ENCODE data around the gene ASAP3. TPM values are rescaled to one million over a fixed set of nuclear protein-coding genes. Genes with fewer than 3 reads are reported as not detected.
A peak's percentile ranks its signal among the peaks of the same experiment; 100 is the strongest.

ASAP3 gene
- total RNA-seq, 4 donors from 2014 or later = 69.3 to 75.7 (median 73.6) TPM

DNA sequence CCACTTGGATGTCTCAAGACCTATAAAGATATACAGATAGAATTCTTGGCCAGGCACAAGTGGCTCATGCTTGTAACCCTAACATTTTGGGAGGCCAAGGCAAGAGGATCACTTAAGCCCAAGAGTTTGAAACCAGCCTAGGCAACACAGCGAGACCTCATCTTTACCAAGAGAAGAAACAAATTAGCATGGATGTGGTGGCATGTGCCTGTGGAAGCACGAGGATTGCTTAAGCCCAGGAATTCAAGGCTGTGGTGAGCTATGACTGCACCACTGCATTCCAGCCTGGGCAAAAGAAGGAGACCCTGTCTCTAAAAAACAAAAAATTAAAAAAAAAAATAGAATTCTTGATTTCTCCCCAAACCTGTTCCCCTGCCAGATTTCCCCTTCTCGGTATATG lies 8.3 kb downstream of the ASAP3 start:
- intact Hi-C loops (cut with DNase I) = no loop called here
- no peak for TF ChIP-seq CTCF (IDR thresholded peaks at IDR 0.05)
- no peak for TF ChIP-seq POLR2A (IDR thresholded peaks at IDR 0.05)
- Histone ChIP-seq H3K36me3 (no peaks in the 10 kb centered on the region), H3K4me3 (replicated peaks in 1 of 3) (no peak overlapping the region), H3K27me3 (no peaks in the 10 kb centered on the region), H3K9me3 (no peaks in the 10 kb centered on the region), H3K4me1 (peaks cover 23 to 57% of the 10 kb centered on the region in 2 donors), H3K27ac (peak overlapping the region in 1 of 3 donors; percentile 2)
- WGBS, 2 donors = 78 to 87% methylated on average over 3 of the region's 3 CpGs
- DNase-seq = no peak

DNA sequence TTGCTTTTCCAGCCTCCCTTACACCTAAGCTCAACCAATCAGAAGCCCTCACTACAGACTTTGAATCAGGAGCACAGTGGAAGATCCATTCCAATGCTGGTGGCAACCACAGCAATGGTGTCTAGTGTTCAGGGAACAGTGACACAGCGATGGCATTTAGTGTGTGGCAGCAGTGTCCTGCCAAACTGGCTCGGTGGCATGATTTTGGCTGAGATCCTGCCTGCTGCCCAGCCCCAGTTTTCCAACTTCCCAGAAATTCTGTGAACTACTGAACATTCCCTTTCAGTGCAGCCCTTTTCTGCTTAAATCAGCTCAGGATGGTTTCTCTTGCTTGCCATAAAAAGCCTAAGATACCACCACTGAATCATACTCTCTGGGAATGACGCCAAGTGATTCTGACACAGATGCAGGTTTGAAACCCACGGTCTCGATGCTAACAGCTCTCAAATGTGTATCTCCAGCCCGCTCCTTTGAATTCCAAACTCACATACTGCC lies 8.8 kb downstream of the ASAP3 start:
- H3K4me1 ChIP-seq = peaks cover 27 to 58% of the 10 kb centered on the region in 2 donors
- WGBS, 2 donors = 50 to 63% methylated on average over 6 of the region's 6 CpGs
- TF ChIP-seq CTCF (IDR thresholded peaks at IDR 0.05) (no peak), POLR2A (IDR thresholded peaks at IDR 0.05) (no peak)
- H3K27ac ChIP-seq = peak overlapping the region in 2 of 3 donors; percentile 2 to 59
- intact Hi-C loops (cut with DNase I) = no loop called here
- no peaks in the 10 kb centered on the region for H3K36me3 ChIP-seq
- H3K4me3 ChIP-seq (replicated peaks in 1 of 3) = no peak overlapping the region
- no peaks in the 10 kb centered on the region for H3K9me3 ChIP-seq
- DNase-seq = peak; percentile 31 to 42
- H3K27me3 ChIP-seq = no peaks in the 10 kb centered on the region

DNA sequence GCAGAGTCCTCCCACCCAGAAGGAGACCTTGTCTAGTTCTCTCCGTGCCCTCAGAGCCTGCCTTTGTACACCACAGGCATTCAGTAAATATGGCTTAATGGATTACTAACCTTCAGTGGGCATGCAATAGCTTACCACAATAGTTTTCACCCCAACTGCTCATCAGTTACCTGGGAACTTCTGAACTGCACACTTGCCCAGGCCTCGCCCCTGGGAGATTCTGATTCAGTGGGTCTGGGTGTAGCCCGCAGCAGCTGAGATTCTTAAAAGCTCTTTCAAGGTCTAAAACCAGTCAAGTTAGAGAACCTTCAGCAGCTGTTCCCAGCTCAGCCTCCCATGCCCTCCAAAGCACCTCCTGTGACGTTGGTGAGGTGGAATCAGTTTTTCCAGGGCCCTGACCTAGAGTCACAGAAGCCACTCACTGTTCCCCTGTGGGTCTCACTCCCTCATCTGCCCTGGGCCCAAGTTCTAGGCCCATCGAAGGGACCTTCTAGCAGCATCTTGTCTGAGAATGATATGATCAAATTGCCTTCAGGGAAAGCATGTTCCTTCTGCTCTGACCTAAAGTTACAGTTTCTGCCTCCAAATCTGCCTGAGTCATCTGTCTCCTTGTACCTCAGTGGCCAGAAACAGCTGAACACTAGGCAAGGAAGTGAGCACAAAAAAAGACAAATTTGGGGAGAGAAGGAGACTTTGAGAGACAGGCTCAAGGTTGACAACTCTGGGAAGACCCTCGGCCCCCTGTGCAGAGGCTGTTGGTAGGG lies 10.8 kb downstream of the ASAP3 start:
- H3K27ac ChIP-seq = peak overlapping the region; percentile 35 to 56 (median 53)
- no peaks in the 10 kb centered on the region for H3K9me3 ChIP-seq
- DNase-seq = peak; percentile 51 to 52
- H3K27me3 ChIP-seq = no peaks in the 10 kb centered on the region
- 68 to 72% methylated on average over 6 of the region's 6 CpGs for WGBS, 2 donors
- no peak overlapping the region for H3K4me3 ChIP-seq (replicated peaks in 1 of 3)
- peaks cover 16 to 55% of the 10 kb centered on the region in 2 donors for H3K4me1 ChIP-seq
- no peak for TF ChIP-seq CTCF (IDR thresholded peaks at IDR 0.05)
- TF ChIP-seq POLR2A (IDR thresholded peaks at IDR 0.05) = no peak
- intact Hi-C loops (cut with DNase I) = no loop called here
- no peaks in the 10 kb centered on the region for H3K36me3 ChIP-seq

- TF ChIP-seq POLR2A (IDR thresholded peaks at IDR 0.05) = no peak
- no peak for TF ChIP-seq CTCF (IDR thresholded peaks at IDR 0.05)
- H3K4me1 ChIP-seq = peaks cover 16 to 55% of the 10 kb centered on the region in 2 donors
- intact Hi-C loops (cut with DNase I) = no loop called here
- H3K9me3 ChIP-seq = no peaks in the 10 kb centered on the region
- WGBS, 2 donors = 96 to 97% methylated on average over 5 of the region's 5 CpGs
- H3K27ac ChIP-seq = peak overlapping the region in 2 of 3 donors; percentile 53 to 56
- H3K27me3 ChIP-seq = no peaks in the 10 kb centered on the region
- no peak for DNase-seq
- H3K36me3 ChIP-seq = no peaks in the 10 kb centered on the region
- H3K4me3 ChIP-seq (replicated peaks in 1 of 3) = no peak overlapping the region
Observed at GRCh38 chr1:23472351-23473036, 11.5 kb downstream of the ASAP3 start.

Measured in thyroid gland (tissue), 4 donors.